C4-2B (cell line): ENCODE data around the gene NR3C2.

Experiments used
- CTCF ChIP-seq: fragments of 450-650 bp; conservative IDR thresholded peaks from 2 replicates; pipeline ENCODE4 v1.5.1; 2017; ENCODE audit warnings: mild to moderate bottlenecking
- ZFX ChIP-seq: fragments of 450-650 bp; IDR thresholded peaks from 2 replicates; pipeline ENCODE4 v1.6.1; 2017

DNA sequence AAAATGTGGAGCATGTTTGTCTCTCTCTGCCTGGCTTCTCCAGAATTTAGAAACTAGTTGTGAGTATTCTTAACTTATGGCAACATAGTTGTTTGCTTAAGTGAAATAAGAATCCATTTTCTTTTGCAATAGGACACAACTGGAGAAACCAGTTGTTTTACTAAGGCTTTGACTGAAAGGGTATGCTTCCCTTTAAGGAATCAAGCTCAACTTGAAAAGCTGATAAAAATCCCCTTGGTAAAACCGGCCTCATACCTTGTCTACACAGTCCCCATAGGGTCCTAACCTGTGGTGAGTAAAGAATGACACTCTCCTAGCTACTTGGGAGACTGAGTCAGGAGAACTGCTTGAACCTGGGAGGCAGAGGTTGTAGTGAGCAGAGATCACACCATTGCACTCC, 139.8 kb downstream of the NR3C2 start:
- TF ChIP-seq CTCF (no peak), ZFX (no peak)
